Measurements from ENCODE around the gene SEM1.
"Not testable (repeated sequence)": the region's sequence is repeated elsewhere in the genome, so short reads cannot be mapped to it uniquely, and the experiment has no call there.

Gene SEM1

DNA sequence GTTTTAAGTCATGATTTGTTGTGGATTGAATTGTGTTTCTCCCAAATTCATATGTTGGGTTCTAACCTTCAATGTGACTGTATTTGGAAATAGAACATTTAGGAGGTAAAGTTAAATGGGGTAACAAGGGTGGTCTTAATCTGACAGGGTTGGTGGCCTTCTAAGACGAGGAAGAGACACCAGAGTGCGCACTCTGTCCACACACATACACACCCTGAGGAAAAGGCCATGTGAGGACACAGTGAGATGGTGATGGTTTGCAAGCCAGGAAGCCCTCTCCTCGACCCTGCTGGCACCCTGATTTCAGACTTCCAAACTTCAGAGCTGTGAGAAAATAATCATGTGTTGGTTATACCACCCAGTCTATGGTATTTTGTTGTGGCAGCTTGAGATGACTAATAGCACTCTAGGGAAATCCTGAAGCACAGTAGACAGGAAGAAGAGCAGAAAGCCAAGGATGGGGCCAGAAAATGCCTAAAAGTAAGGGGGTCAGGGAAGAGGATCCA is 28.0 kb upstream of the SEM1 start:
- H3K4me3 ChIP-seq (ENCODE audit: low read depth, low read length): no peak overlapping the region

DNA sequence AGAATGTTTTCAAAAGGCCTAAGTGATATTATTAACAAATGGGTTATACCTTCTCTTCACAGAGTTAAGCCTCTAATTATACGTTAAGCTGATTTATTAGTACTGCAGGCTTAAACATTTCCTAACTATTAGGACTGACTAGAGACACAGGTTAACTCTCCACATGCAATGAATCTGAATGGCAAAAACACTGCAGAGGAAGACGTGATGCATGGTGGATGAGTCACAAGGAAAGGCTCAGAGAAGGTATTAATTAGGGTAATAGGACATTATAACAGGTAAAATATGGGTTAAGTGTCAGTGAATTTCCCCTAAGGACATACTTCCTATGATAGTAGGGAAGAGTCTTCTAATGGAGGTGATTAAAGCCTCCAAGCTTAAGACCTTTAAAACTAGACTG is 24.7 kb upstream of the SEM1 start:
- DNase-seq (ENCODE audit: low read depth): no peak
- no peak for TF ChIP-seq CTCF (conservative IDR thresholded peaks at IDR 0.05; ENCODE audit: low read depth, low read length)
- no peak overlapping the region for H3K4me3 ChIP-seq (ENCODE audit: low read depth, low read length)

More for the DNA sequence above, 28.0 kb upstream of the SEM1 start:
- no peak for TF ChIP-seq CTCF (conservative IDR thresholded peaks at IDR 0.05; ENCODE audit: low read depth, low read length)
- DNase-seq (ENCODE audit: low read depth): no peak

GRCh38 chr7:96729820-96730219 is 20.2 kb upstream of the SEM1 start:
- no peak for DNase-seq (ENCODE audit: low read depth)
- no peak overlapping the region for H3K4me3 ChIP-seq (ENCODE audit: low read depth, low read length)
- no peak for TF ChIP-seq CTCF (conservative IDR thresholded peaks at IDR 0.05; ENCODE audit: low read depth, low read length)

DNA sequence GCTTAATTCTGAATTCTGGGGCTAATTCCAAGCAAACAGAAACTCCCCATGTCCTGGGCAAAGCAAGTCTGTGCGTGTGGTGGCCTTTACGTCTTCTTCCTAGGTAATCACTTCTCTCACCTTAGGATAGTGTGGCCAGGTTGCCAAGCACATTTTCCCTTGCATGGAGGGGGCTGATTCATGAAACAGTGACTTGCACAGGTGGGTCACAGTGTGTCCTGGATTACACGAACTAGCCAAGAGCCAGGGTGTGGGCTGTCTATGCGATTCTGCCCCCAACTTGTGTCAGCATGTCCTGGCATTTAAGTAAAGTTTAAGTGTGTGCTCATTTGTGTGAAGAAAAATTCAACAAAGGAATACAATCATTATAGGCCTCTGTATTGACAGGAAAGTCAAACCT is 18.5 kb upstream of the SEM1 start:
- H3K4me3 ChIP-seq (ENCODE audit: low read depth, low read length): no peak overlapping the region
- TF ChIP-seq CTCF (conservative IDR thresholded peaks at IDR 0.05; ENCODE audit: low read depth, low read length): no peak
- no peak for DNase-seq (ENCODE audit: low read depth)

- H3K4me3 ChIP-seq (ENCODE audit: low read depth, low read length): no peak overlapping the region
- TF ChIP-seq CTCF (conservative IDR thresholded peaks at IDR 0.05; ENCODE audit: low read depth, low read length): no peak
- DNase-seq (ENCODE audit: low read depth): no peak
Measured at GRCh38 chr7:96727534-96728088, 18.0 kb upstream of the SEM1 start.

GRCh38 chr7:96723622-96724021 is 14.0 kb upstream of the SEM1 start:
- H3K4me3 ChIP-seq (ENCODE audit: low read depth, low read length): no peak overlapping the region
- TF ChIP-seq CTCF (conservative IDR thresholded peaks at IDR 0.05; ENCODE audit: low read depth, low read length): no peak
- DNase-seq (ENCODE audit: low read depth): peak; percentile 48

DNA sequence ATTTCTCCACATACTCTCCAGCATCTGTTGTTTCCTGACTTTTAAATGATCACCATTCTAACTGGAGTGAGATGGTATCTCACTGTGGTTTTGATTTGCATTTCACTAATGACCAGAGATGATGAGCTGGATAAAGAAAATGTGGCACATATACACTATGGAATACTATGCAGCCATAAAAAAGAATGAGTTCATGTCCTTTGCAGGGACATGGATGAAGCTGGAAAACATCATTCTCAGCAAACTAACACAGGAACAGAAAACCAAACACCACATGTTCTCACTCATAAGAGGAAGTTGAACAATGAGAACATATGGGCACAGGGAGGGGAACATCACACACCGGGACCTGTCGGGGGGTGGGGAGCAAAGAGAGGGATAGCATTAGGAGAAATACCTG is 13.3 kb upstream of the SEM1 start:
- H3K4me3 ChIP-seq (ENCODE audit: low read depth, low read length); DNase-seq (ENCODE audit: low read depth): not testable (repeated sequence)

Measured in choroid plexus epithelial cell (primary cell).